ENCODE measurements around the gene SLC44A1. TPM values are rescaled to one million over a fixed set of nuclear protein-coding genes. Genes with fewer than 3 reads are reported as not detected.

The SLC44A1 gene
- total RNA-seq, 1 donor from 2014 or later, result 55.5 TPM

GRCh38 chr9:105457560-105458294 is 213.3 kb downstream of the SLC44A1 start:
- DNase-seq (ENCODE audit: low read depth), result peak; percentile 33

GRCh38 chr9:105458404-105458803 is 214.0 kb downstream of the SLC44A1 start:
- DNase-seq (ENCODE audit: low read depth), result no peak

- DNase-seq (ENCODE audit: low read depth), result no peak
Measured at GRCh38 chr9:105459336-105459735, 214.9 kb downstream of the SLC44A1 start.

GRCh38 chr9:105466898-105467455 is 222.5 kb downstream of the SLC44A1 start:
- DNase-seq (ENCODE audit: low read depth), result no peak

- no peak for DNase-seq (ENCODE audit: low read depth)
Measured at GRCh38 chr9:105468875-105469274, 224.4 kb downstream of the SLC44A1 start.

GRCh38 chr9:105473221-105473620 is 228.8 kb downstream of the SLC44A1 start:
- no peak for DNase-seq (ENCODE audit: low read depth)

GRCh38 chr9:105475302-105475701 is 230.9 kb downstream of the SLC44A1 start:
- peak; percentile 56 for DNase-seq (ENCODE audit: low read depth)

- DNase-seq (ENCODE audit: low read depth), result no peak
Measured at GRCh38 chr9:105479846-105480245, 235.4 kb downstream of the SLC44A1 start.

- no peak for DNase-seq (ENCODE audit: low read depth)
Measured at GRCh38 chr9:105483618-105484017, 239.2 kb downstream of the SLC44A1 start.

GRCh38 chr9:105484226-105484625 is 239.8 kb downstream of the SLC44A1 start:
- DNase-seq (ENCODE audit: low read depth), result no peak

GRCh38 chr9:105485131-105485530 is 240.7 kb downstream of the SLC44A1 start:
- DNase-seq (ENCODE audit: low read depth), result no peak

Other genes starting within 250 kb of the SLC44A1 start
- 17.6 and 18.6 TPM in 2 replicates for gene FSD1L, start 203.4 kb downstream of the SLC44A1 start, total RNA-seq